ENCODE data around the gene PUDP.

The PUDP gene

DNA sequence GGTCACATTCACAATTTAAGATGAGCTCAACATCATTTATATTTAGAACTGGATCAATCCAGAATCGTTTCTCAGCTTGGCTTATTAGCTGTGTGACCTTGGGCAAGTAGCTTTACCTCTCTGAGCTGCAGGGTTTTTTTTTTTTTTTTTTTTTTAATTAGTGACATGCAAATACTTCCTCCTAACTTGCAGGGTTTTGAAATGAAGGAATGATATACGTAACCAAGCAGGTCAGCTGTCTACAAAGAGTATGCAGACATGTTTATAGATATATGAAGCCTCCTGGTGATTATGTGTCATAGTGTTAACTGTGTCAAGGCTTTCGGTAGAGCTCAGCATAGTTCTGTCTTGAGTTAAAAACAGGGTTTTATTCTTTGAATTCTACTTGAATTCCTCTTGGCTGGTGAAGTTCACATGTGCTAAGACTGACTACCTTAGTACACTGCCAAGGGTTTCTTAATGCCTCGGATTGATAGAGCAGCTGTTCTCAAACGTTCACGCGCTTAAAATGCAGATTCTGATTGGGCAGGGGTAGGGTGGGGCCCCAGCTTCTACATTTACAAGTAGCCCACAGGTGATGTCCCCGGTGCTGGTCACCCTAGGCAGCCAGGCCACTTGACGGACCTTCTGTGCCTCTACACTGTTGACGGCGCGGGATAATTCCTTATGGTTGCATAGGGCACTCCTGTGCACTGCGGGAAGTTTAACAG is 1.1 kb downstream of the PUDP start:
- no peak for DNase-seq

DNA sequence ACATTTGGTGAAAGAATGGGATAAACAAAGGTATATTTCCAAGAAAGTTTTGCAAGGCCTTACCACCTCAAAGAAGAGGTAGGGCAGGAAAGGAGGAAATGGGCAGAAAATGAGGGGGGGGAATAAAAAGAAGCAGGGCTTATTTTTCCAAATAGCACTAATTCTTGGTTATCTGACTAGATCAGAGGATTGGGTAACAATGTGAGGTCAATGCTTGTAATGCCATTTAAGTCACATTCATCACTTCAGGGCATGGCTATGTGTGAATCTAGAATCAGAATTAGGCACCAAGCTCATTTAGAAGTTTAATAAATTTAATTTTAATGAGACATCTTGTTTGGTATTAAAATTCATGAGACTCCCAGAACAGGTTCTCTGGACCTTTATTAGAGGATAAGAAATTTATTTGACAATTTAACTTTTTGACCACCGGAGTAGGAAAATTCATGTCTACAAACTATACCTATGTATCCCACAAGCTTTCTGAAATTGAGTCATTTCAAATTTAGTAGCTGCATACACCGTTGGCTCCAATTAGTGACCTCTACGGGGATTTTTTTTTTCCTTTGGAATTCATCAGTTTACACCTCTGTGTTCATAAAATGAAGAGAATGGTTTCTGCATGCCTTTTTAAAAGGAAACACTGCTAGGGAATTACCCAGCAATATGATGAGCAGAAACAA is 1.8 kb downstream of the PUDP start:
- DNase-seq, result no peak

GRCh38 chrX:7145454-7145853 is 2.5 kb downstream of the PUDP start:
- no peak for DNase-seq

DNA sequence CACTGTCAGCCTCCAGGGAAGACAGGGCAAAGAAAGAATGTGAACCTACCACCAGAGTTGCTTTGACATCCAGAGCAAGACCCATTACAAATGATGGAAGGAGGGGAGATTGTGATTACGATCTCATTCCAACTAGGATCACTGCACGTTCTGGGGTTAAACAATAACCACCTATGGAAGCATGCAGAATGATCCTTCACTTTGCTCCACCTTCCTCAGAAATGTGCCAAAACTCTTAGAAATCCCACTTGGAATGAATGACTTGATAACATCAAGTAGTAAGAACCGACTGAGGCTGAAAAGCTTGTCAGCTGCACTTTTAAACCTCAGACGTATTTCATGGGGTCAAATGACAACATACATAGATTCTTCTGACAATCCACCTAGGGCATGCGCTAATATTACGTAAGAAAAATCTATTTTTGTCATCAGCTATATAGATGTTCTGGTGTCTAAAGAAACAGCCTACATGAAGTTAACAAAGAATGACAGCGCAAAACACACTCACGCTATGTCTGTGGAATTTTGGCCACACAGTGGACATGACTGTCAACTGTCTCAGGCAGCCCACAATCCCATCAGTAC is 3.9 kb downstream of the PUDP start:
- no peak for DNase-seq

DNA sequence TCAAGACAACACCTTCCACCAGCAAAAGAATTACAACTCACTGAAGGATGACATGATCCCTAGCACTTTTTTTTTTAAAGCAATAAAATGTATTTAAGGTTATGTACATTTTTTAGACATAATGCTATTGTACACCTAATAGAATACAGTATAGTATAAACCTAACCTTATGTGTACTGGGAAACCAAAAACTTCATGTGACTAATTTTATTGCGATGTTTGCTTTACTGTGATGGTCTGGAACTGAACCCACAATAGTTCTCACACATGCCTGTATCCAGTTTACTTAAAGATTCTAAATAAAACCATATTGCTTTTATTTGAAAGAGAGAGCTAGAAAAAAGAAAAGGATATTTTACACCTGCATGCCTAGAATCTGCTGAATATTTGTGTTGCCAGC is 4.9 kb downstream of the PUDP start:
- no peak for DNase-seq

- DNase-seq, result no peak
These were observed 8.5 kb downstream of the PUDP start for GRCh38 chrX:7139202-7140081.

GRCh38 chrX:7134981-7135380 is 13.0 kb downstream of the PUDP start:
- no peak for DNase-seq

DNA sequence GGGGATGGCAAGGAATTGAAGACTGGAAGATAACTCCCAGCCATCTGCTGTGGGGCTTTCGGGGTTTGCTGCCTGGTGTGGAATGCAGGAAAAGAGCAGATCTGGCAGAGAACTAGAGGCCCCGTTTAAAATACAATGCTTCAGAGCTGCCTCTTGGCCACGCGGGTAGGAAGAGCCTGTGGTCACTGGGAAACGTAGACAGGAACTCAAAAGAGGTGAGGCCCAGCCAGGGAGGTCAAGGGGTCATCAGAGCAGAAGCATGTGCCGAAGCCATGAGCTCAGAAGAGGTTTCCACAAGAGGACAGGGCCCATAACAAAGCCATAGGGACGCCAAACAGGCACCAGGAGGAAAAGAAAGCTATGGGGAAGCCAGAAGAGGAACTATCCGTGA is 14.9 kb downstream of the PUDP start:
- DNase-seq, result no peak

- DNase-seq, result peak in 1 of 2 experiments; percentile 30
These were observed 15.5 kb downstream of the PUDP start for GRCh38 chrX:7132335-7133049.

GRCh38 chrX:7131621-7132020 is 16.3 kb downstream of the PUDP start:
- no peak for DNase-seq

- no peak for DNase-seq
These were observed 20.9 kb downstream of the PUDP start for GRCh38 chrX:7127056-7127455.

- no peak for DNase-seq
These were observed 27.1 kb downstream of the PUDP start for GRCh38 chrX:7120878-7121219.

DNA sequence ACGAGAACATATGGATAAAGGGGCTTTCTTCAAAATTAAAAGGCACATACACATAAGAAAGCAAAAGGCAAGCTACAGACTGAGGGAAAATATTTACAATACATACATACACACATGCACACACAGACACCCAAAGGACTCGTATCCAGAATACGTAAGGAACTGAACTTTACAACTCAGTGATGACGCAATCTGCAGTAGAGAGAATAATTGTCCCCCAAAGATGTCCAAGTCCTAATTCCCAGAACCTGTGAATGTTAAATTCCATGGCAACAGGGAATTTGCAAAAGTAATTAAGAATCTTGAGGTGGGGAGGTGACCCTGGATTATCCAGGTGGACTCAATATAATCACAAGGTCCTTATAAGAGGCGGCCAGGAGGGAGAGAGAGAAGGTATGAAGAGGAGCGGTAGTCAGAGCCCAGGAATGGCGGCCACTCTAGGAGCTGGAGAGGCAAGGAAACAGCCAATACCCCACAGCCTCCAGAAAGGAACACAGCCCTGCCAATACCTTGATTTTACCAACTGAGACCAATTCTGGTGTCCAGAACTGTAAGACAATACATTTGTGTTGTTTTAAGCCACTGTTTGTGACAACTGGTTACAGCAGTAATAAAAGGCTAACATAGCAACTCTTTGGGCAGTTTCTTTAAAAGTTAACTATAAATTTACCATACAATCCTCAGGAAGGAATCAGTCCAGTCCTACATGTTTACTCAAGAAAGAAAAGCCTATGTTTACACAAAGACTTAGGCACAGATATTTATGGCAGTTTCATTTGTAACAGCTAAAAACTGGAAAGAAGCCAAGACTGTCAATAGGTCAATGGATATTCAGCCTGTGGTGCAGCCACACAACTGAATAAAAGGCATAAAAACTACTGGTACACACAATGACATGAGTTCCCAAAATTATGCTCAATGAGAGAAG is 27.7 kb downstream of the PUDP start:
- DNase-seq, result no peak

- no peak for DNase-seq
These were observed 30.4 kb downstream of the PUDP start for GRCh38 chrX:7117587-7117986.

DNA sequence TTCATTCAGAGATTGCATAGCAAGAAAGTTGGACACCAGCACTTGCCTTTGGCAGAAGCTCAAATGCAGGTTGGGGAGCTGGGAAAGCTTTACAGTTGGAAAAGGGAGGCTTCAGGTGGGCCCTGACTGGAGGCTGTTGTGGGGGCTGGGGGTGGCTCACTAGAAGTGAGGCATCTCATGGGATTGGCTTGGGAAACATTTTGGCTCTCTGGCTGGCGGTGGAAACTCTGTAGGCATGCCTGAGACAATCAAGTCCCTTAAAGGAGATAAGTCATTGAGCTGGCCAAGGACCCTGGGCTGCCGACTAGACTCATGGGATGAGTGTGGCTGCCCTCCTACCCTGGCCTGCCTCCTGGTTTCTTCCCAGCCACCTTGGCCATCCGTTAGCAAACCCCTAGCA is 31.9 kb downstream of the PUDP start:
- no peak for DNase-seq

DNA sequence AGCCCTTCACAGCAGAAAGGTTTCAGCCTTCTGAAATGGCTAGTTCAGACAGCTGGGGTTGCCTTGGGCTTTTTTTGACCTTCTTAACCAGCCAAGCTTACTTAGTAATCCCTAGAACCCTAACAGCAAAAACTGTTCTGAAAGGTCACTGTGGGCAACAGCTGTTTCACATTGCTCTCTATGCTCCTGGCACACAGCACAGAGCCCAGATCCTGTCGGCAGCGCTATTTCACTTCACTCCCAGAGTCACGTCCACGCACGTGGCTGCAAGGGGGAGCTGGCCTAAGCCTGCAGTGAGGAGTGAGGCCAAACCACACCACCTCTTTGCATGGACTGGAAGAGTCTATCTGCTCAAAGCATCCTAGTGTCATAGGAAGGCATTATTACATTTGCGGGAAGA is 32.4 kb downstream of the PUDP start:
- DNase-seq, result no peak

DNA sequence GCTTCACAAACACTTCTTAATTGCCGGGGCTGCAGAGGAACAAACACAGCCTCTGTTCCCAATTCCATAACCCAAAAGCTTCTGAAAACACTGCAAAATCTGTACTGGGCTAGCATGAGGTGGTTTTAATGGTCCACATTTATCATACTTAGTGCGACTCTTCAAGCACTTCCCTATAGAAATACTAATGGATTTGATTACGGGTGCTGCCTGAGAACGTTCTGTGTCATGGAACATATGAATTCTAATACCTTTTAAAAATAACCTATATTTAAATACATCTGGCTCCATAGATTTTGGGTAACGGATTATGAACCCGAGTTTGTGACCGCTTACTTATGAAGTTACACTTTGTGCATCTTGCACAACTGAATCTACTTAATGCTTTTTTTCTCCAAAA is 35.9 kb downstream of the PUDP start:
- DNase-seq, result no peak

- DNase-seq, result no peak
These were observed 36.4 kb downstream of the PUDP start for GRCh38 chrX:7111518-7111917.

DNA sequence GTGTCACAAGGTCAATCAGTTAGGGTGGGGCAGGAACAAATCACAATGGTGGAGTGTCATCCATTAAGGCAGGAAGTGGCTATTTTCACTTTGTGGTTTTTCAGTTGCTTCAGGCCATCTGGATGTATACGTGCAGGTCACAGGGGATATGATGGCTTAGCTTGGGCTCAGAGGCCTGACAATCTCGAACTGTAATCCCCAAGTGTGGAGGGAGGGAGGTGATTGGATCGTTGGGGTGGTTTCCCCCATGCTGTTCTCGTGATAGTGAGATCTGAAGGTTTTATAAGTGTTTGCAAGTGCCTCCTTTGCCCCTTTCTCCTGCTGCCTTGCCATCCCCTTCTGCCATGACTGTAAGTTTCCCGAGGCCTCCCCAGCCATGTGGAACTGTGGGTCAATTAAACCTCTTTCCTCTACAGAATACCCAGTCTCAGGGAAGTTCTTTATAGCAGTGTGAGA is 37.1 kb downstream of the PUDP start:
- DNase-seq, result peak in 1 of 2 experiments; percentile 0

DNA sequence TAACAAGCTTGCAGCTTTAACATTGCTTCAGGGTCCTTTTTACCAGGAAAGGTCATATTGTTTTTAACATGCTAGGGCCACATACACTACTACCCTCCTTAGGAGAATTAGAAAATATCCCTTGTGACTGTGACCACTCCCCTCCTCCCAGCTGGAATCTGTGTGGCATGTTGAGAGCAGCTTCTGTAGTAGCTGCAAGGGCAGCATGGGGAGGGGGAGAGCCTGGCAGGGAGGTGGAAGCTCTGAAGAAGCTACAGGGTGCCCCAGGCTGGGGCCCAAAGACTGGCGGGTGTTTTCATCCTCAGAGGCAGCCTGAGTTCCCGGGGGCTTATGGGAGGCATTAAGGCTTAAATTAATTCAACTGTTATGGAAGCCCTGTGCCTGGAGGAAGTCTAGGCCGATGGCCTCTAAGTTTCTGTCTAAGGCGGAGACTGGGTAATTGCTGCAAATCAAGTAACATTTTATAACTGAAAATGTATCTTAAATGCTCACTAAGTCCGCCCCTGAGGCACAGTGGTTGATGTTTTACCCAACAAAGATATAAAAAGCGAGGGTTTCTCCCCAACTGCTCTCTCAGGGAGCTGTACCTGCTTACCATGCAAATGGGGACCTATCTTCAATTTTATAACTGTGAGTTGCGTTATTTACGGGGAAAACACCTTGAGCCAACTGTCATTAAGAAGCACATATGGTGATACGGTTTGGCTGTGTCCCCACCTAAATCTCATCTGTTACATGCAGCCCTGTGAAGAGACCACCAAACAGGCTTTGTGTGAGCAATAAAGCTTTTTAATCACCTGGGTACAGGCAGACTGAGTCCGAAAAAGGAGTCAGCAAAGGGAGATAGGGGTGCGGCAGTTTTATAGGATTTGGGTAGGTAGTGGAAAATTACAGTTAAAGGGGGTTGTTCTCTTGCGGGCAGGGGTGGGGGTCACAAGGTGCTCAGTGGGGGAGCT is 37.8 kb downstream of the PUDP start:
- no peak for DNase-seq

All from SW 1271 (cell line).